Right ventricle myocardium inferior (tissue), 1 donor: ENCODE results near the gene UBE2QL1. TPM values are rescaled to one million over a fixed set of nuclear protein-coding genes. Genes with fewer than 3 reads are reported as not detected.

Experiments used
- ATAC-seq: fragments of 200-7000 bp; cut with Tn5 transposase; one replicate; pipeline ENCODE4 v1.9.1; 2020; ENCODE audit warnings: mild to moderate bottlenecking, moderate library complexity
- DNase-seq: peaks from one replicate; pipeline ENCODE4 v3.0.0; 2021; ENCODE audit errors: missing footprints
- intact Hi-C: fragments of 100-400 bp; cut with DNase I; formaldehyde crosslinking; loops from one replicate; pipeline ENCODE4 v1.11.0; 2022
- total RNA-seq: library from RNA; stranded (reverse); fragmentation: NEBNext Ultra II Directional; extraction: Animal tissue kit (Norgen Biotek cat#: 25700); gene quantifications from one replicate; pipeline ENCODE4 v1.2.1, GENCODE V29; 2021
- donor health status: DM: no; HTN: yes; CAD: no; lungs with severe emphysema.

The UBE2QL1 gene
- total RNA-seq, 1 donor from 2014 or later, result 21.9 TPM

- DNase-seq (no peak), ATAC-seq (no peak)
- intact Hi-C loops, result no loop called here
Measured at GRCh38 chr5:6541256-6542013, 92.8 kb downstream of the UBE2QL1 start.

DNA sequence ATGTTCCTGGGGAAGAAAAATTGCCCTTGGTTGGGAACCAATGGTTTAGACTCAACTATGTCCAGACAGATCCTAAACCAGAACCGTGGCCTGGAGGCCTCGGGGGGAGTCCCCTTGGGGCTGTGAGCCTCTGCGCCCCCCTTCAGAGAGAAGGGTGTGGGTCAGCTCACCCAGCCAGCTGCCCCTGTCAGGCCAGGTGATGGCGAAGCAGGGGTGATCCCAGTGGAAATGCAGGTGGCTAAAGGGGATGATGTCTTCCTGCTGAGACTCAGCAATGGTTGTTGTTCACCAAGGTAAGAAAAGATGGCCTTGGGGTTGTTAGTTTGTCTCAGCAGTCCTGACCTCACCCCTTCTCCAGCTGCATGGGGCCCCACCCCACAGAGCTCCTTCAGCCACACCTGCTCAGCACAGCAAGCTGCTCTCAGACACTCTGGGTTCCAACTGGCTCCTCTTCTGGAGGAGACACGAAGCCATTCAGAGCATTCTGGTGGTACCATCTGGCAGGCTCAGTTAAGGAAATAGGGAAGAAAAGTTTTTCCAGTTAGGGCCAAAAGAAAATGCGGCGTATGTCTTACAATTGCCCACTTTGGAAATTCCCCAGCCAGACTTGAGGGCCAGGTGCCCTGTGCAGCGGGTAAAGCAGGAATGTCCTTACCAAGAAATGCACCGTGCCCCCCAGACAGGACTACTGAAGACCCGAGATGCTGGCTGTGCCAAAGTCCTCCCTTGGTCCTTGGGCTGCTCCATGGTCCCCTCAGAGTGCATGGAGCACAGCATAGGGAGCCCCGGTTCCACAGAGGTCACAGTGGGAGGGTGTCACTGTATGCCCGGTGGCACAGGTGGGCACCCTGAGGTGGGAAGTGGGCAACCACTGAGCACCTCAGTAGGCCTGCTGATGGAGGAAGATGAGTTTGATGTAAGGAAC, 94.0 kb downstream of the UBE2QL1 start:
- no peak for ATAC-seq
- DNase-seq, result no peak
- intact Hi-C loops, result no loop called here

DNA sequence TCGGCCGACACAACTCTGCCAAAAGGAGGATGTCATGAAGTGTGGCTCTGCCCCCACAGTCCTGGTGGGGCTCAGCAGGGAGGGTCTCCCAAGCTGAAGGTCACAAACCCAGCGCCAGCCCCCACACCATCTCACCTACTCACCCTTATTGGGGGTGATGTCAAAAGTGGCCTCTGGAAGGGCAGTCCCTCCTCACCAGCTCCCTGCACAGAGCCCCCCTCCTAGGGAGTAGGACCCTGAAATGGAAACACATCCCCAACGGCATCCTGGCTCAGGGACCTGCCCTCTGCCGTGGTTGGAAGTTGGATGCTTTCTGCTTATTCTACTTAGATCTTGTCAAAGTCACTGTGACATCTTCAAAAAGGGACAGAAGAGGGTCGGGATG, 94.7 kb downstream of the UBE2QL1 start:
- intact Hi-C loops, result no loop called here
- ATAC-seq, result no peak
- no peak for DNase-seq

GRCh38 chr5:6543830-6544560, 95.3 kb downstream of the UBE2QL1 start:
- ATAC-seq (no peak), DNase-seq (no peak)
- intact Hi-C loops, result no loop called here

Other genes with a start within 250 kb of the UBE2QL1 start
- gene MED10, start 70.3 kb upstream of the UBE2QL1 start, total RNA-seq, result 28.9 TPM
- 34.2 TPM for gene NSUN2, start 184.2 kb downstream of the UBE2QL1 start, total RNA-seq
- gene SRD5A1, start 184.6 kb downstream of the UBE2QL1 start, total RNA-seq, result 3.2 TPM